Erythroblast (primary cell): ENCODE data around the gene GTF2H1.

Source experiments
- DNase-seq, 2 experiments: peaks; one replicate each; lab custom pipeline; 2025; lab: John Stamatoyannopoulos, UW
- GATA1 ChIP-seq: IDR thresholded peaks from 2 replicates; pipeline ENCODE4 v1.6.1; 2011; ENCODE audit warnings: low read depth, mild to moderate bottlenecking, control low read depth, low read length, moderate library complexity
- POLR2A ChIP-seq: IDR thresholded peaks from 2 replicates; pipeline ENCODE4 v1.6.1; 2011; ENCODE audit warnings: mild to moderate bottlenecking, low read length

GTF2H1 gene

GRCh38 chr11:18371279-18371678 lies 48.9 kb downstream of the GTF2H1 start:
- TF ChIP-seq POLR2A (no peak), GATA1 (no peak)
- DNase-seq = no peak

- DNase-seq = no peak
- TF ChIP-seq GATA1 = no peak
- TF ChIP-seq POLR2A = no peak
Measured at GRCh38 chr11:18372201-18372600, 49.8 kb downstream of the GTF2H1 start.

- no peak for DNase-seq
- TF ChIP-seq GATA1 = no peak
- TF ChIP-seq POLR2A = no peak
Measured at GRCh38 chr11:18374956-18375355, 52.6 kb downstream of the GTF2H1 start.

- TF ChIP-seq POLR2A (no peak), GATA1 (no peak)
- no peak for DNase-seq
Measured at GRCh38 chr11:18375941-18376340, 53.6 kb downstream of the GTF2H1 start.

- TF ChIP-seq GATA1 (no peak), POLR2A (no peak)
- no peak for DNase-seq
Measured at GRCh38 chr11:18379201-18379600, 56.8 kb downstream of the GTF2H1 start.

- no peak for TF ChIP-seq POLR2A
- no peak for TF ChIP-seq GATA1
- DNase-seq = peak; percentile 35 to 56
Measured at GRCh38 chr11:18383388-18384156, 61.2 kb downstream of the GTF2H1 start.

GRCh38 chr11:18384157-18384641 lies 61.8 kb downstream of the GTF2H1 start:
- DNase-seq = peak; percentile 22 to 31
- no peak for TF ChIP-seq POLR2A

- TF ChIP-seq GATA1 = no peak
- DNase-seq = no peak
Measured at GRCh38 chr11:18390088-18390487, 67.7 kb downstream of the GTF2H1 start.

GRCh38 chr11:18392434-18393321 lies 70.3 kb downstream of the GTF2H1 start:
- no peak for TF ChIP-seq GATA1
- TF ChIP-seq POLR2A = no peak
- no peak for DNase-seq

- TF ChIP-seq GATA1 (no peak), POLR2A (no peak)
- DNase-seq = no peak
Measured at GRCh38 chr11:18393581-18394274, 71.4 kb downstream of the GTF2H1 start.

GRCh38 chr11:18394275-18394927 lies 72.0 kb downstream of the GTF2H1 start, which contains the start of gene LDHA:
LDHA (plus strand) TSS chr11:18394563; CDS start chr11:18396843, 2,280 bp downstream.
- TF ChIP-seq GATA1 = no peak
- TF ChIP-seq POLR2A = peak; percentile 85

GRCh38 chr11:18394928-18395734 lies 72.8 kb downstream of the GTF2H1 start:
- TF ChIP-seq POLR2A (no peak), GATA1 (no peak)
- DNase-seq = peak; percentile 54 to 59

More at GRCh38 chr11:18394275-18394927, 72.0 kb downstream of the GTF2H1 start, which contains the start of gene LDHA:
- DNase-seq = peak; percentile 94 to 95
